NCI-H1436 (cell line): ENCODE measurements around the gene OR2B6.
"Not testable (repeated sequence)": the region's sequence is repeated elsewhere in the genome, so short reads cannot be mapped to it uniquely, and the experiment has no call there.

Experiments used
- DNase-seq: peaks from one replicate; lab custom pipeline; 2025; lab: John Stamatoyannopoulos, UW

OR2B6 gene

GRCh38 chr6:27956941-27957340, at the start of gene OR2B6:
TSS of gene OR2B6 (plus strand) at chr6:27957241. CDS start at chr6:27957241, 0 bp downstream.
- no peak for DNase-seq

DNA sequence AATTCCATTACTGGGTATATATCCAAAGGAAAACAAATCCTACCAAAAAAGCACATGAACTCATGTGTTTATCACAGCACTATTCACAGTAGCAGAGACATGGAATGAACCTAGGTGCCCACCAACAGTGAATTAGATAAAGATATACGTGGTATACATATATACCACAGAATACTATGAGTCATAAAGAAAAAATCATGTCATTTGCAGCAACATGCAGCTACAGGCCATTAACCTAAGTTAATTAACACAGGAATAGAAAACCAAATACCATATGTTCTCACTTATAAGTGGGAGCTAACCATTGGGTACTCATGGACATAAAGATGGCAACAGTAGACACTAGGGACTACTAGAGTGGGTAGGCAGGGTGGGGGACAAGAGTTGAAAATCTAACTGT, 49.0 kb upstream of the OR2B6 start:
- DNase-seq, result no peak

- no peak for DNase-seq
Observed at GRCh38 chr6:27911956-27912446, 45.0 kb upstream of the OR2B6 start, which contains the start of gene OR2B2. TSS of gene OR2B2 (minus strand) at chr6:27912396. CDS start at chr6:27912319, 77 bp downstream.

- no peak for DNase-seq
Observed at GRCh38 chr6:27922949-27923348, 34.1 kb upstream of the OR2B6 start.

- no peak for DNase-seq
Observed at GRCh38 chr6:27924179-27924578, 32.9 kb upstream of the OR2B6 start.

DNA sequence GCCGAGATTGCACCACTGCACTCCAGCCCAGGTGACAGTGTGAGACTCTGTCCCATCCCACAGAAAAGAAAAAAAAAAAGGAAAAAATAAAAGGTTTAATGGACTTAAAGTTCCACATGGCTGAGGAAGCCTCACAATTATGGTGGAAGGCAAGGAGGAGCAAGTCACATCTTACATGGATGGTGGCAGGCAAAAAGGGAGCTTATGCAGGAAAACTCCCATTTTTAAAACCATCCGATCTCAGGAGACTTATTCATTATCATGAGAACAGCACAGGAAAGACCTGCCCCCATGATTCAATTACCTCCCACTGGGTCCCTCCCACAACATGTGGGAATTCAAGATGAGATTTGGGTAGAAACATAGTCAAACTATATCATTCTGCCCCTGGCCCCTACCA, 29.0 kb upstream of the OR2B6 start:
- not testable (repeated sequence) for DNase-seq

DNA sequence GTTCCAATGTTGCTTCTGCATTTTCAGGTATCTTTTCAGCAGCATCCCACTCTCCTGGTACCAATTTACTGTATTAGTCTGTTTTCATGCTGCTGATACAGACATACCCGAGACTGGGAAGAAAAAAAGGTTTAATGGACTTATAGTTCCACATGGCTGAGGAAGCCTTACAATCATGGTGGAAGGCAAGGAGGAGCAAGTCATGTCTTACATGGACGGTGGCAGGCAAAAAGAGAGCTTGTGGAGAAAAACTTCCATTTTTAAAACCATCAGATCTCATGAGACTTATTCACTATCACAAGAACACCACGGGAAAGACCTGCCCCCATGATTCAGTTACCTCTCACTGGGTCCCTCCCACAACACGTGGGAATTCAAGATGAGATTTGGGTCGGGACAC, 27.1 kb upstream of the OR2B6 start:
- not testable (repeated sequence) for DNase-seq

GRCh38 chr6:27931209-27931608, 25.8 kb upstream of the OR2B6 start:
- DNase-seq, result no peak

DNA sequence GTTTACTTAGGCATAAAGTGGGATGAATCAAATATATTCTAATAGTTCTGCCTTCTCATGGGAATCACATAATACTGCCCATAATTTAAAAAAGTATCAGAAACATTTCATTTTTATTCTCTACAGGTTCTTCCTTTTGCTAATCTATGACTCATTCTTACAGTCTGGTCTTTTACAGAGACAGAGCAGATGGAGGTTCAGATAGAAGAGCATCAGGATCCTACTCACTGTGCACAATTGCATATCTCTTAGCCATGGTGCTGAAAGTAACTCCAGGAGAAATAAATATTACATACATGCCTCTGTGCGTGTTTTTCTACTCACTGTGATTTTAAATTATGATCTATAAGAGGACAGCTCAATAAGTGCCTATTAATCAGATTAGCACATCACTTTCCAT, 16.3 kb upstream of the OR2B6 start:
- no peak for DNase-seq

GRCh38 chr6:27943072-27943471, 14.0 kb upstream of the OR2B6 start:
- not testable (repeated sequence) for DNase-seq

DNA sequence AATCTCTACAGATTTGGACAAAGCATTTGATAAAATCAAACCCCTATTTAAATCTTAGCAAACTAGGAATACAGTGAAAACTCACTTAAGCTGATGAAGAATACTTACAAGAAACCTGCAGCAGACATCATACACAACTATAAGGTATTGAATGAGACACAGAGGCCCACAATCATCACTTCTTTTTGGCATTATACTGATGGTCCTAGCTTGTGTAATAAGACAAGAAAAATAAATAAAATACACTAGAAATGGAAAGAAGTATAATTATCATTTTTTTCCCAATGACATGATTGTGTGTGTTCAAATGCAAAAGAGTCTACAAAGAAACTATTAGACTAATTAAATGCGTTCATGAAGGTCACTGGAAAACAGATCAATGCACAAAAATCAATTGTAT, 8.8 kb upstream of the OR2B6 start:
- DNase-seq, result no peak

DNA sequence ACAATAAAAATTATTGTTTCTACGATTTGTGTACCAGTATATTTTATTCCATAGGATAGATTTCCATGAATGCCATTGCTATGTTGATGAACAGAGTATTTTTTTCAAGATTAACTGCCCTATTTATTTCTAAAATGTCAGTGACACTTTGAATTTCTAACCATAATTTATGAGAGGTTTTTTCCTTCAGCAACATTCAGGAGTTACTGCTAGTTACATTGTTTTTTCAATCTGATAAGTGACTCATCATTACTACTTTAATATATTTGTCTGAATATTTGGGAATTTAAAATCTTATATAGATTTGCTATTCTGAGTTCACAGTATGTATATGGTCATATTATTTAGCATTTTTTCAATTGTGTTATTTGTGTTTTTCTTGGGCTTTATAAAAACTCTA, 6.0 kb upstream of the OR2B6 start:
- DNase-seq, result no peak

DNA sequence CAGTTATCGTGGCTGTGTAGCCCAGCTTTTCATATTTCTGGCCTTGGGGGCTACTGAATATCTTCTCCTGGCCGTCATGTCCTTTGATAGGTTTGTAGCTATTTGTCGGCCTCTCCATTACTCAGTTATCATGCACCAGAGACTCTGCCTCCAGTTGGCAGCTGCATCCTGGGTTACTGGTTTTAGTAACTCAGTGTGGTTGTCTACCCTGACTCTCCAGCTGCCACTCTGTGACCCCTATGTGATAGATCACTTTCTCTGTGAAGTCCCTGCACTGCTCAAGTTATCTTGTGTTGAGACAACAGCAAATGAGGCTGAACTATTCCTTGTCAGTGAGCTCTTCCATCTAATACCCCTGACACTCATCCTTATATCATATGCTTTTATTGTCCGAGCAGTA, 475 bp downstream of the OR2B6 start:
- DNase-seq, result no peak

GRCh38 chr6:27962506-27962905, 5.5 kb downstream of the OR2B6 start:
- DNase-seq, result no peak

DNA sequence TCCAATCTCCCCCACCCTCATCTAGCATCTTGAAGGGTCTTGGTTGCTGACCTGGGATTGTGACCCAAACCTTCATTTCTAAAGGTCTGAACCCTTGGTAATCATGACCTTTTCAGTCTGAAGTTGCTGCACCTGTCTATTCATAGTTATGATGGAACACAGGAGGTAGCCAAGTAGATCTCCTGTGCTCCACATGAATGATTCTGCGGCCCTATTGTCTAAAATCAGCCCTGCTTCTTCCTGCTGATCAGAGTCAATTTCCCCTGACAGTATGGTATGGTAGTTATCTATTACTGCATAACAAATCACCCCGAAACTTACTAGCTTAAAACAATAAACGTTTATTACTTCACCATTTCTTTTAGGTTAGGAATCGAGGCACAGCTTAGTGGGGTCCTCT, 9.0 kb downstream of the OR2B6 start:
- no peak for DNase-seq

DNA sequence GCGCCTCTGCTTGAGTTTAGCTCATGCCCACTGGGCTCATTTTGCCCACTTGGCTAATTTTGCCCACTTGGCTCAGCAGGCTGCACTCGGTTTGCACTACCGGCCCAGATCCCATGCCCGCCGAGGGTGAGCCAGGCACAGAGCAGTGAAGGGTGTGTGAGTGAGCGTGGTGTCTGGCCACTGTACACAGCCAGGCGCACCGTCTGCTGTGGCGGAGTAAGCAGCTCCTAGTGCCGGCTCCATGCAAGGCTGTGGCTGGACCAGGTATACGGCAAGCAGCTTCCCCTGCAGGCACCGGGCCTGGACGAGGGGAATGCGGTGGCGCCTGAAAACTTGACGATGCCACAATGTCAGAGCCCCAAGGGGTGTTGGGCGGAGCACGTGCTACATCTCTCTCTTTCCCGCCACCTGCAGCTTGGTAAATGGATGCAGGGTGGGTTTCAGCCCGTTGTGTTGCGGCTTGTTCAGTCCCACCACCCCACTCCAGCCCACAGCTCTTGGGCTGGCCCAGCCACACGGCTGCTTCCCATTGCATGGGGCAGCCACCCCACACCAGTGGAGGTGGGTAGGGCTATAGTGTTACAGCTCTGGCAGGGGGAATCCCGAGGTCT, 9.9 kb downstream of the OR2B6 start:
- no peak for DNase-seq

GRCh38 chr6:27970444-27970843, 13.4 kb downstream of the OR2B6 start:
- no peak for DNase-seq

DNA sequence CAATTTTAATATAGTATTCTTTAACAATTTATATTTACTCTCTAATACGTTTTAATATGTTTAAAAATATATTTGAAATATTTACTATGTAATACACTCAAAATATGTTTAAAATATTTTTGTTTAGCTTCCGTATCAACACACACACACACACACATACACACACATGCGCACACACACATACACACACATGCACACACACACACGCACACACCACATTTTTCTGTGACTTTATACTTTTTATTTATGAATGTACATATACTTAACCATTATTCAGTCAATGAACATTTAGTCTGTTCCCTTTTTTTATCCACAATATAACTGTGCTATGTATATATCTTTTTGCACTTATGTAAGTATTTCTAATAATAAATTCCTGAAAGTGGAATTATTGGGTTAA, 15.7 kb downstream of the OR2B6 start:
- no peak for DNase-seq

DNA sequence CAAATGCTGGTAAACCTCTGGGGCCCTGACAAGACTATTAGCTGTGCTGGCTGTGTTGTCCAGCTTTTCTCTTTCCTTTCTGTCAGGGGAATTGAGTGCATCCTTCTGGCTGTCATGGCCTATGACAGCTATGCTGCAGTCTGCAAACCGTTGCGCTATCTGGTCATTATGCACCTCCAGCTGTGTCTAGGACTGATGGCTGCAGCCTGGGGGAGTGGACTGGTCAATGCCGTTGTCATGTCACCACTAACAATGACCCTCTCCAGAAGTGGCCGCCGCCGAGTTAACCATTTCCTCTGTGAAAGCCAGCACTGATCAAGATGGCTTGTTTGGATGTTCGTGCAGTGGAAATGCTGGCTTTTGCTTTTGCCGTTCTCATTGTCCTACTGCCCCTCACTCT, 20.3 kb downstream of the OR2B6 start:
- DNase-seq, result no peak

DNA sequence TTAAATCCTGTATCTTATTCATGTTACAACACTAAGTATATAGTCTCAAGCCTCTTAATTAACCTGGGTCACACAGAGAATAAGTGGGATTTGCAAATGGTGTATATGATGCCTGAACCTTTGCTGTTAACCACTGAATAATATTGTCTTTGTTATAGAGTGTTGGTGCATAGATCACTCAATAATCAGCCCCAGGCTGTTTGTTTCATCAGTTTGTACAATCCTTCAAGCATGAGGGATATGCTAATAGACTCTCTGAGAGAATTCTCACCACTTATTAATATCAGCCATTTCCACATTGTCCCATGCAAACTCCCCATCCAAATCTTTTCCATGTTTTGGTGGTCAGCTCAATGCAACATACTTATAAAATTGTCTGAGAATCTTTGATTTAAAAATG, 21.7 kb downstream of the OR2B6 start:
- DNase-seq, result no peak

DNA sequence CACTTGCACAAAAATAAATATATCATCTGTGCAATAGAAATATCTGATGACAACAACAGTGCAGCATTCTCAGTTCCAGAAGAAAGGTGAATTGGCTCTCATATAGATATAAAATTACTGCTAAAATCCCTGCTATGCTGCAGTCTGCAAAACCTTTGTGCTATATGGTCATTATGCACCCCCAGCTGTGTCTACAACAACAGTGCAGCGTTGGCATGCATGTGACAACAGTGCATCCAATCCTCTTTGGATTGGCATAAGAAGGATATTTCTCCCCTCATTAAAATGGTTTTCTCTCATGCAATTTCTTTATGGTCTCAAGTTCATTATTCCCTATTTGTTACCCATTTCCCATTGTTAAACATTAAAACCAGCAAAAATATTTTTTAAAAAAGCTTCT, 23.1 kb downstream of the OR2B6 start:
- DNase-seq, result no peak

- DNase-seq, result no peak
Observed at GRCh38 chr6:27986928-27987725, 30.1 kb downstream of the OR2B6 start.

GRCh38 chr6:27994616-27995015, 37.6 kb downstream of the OR2B6 start:
- no peak for DNase-seq
